Kidney (tissue), 14 donors: ENCODE data around the gene PLCB1. TPM values are rescaled to one million over a fixed set of nuclear protein-coding genes. Genes with fewer than 3 reads are reported as not detected.

Experiments used
- DNase-seq, 5 donors: peaks; one replicate each; pipeline ENCODE4 v3.0.0-alpha.2; 2013 to 2020
- FAIRE-seq: peaks from 2 replicates; lab custom pipeline; 2012; peaks lifted over from hg19 to GRCh38; lab: Jason Lieb, UNC
- H3K27ac ChIP-seq, 2 donors: one replicate each; pipeline ENCODE4 v1.7.0; 2013; ENCODE audit warnings: low read depth in 2 of 2, low read length in 2 of 2, inconsistent platforms in 1 of 2
- H3K27me3 ChIP-seq: one replicate; pipeline ENCODE4 v1.7.1; 2013; ENCODE audit warnings: low read length, inconsistent platforms; ENCODE audit not compliant: control insufficient read depth, insufficient read depth
- H3K36me3 ChIP-seq, 3 donors: one replicate each; pipeline versions ENCODE4 v1.7.0 to v1.7.1; 2013; ENCODE audit warnings: low read length in 3 of 3, control low read depth in 1 of 3, inconsistent platforms in 1 of 3; ENCODE audit not compliant: insufficient read depth in 3 of 3, control insufficient read depth in 2 of 3
- H3K4me1 ChIP-seq, 3 donors: one replicate each; pipeline versions ENCODE4 v1.7.0 to v1.7.1; 2013; ENCODE audit warnings: low read length in 3 of 3, inconsistent platforms in 1 of 3, low read depth in 1 of 3; ENCODE audit not compliant: control insufficient read depth in 2 of 3, insufficient read depth in 2 of 3
- H3K4me3 ChIP-seq, 3 donors: one replicate each; pipeline versions ENCODE4 v1.7.0 to v1.8.1; 2013; ENCODE audit warnings: low read length in 3 of 3, control low read depth in 1 of 3, inconsistent platforms in 1 of 3
- H3K9ac ChIP-seq, 3 donors: one replicate each; pipeline versions ENCODE4 v1.7.0 to v1.7.1; 2013; ENCODE audit warnings: low read length in 3 of 3, control low read depth in 1 of 3, inconsistent platforms in 1 of 3
- H3K9me3 ChIP-seq, 3 donors: one replicate each; pipeline versions ENCODE4 v1.7.0 to v1.7.1; 2013; ENCODE audit warnings: low read length in 3 of 3, control low read depth in 1 of 3, inconsistent platforms in 1 of 3; ENCODE audit not compliant: control insufficient read depth in 2 of 3, insufficient read depth in 1 of 3
- intact Hi-C: fragments of 100-400 bp; cut with DNase I; formaldehyde crosslinking; loops from one replicate; pipeline ENCODE4 v1.11.1; 2022
- polyA plus RNA-seq: library from polyadenylated mRNA; stranded (reverse); fragments of 350-450 nt; fragmentation: Illumina TruSeq; extraction: RNeasy Lipid Tissue Mini Kit (QIAGEN cat#74804); gene quantifications from one replicate; pipeline ENCODE4 v1.2.3, GENCODE V29; 2014; ENCODE audit warnings: low read depth, low replicate concordance; ENCODE audit not compliant: insufficient read depth
- total RNA-seq: library from RNA; stranded (reverse); fragmentation: NEBNext Ultra II Directional; extraction: Animal tissue kit (Norgen Biotek cat#: 25700); gene quantifications from one replicate; pipeline ENCODE4 v1.2.1, GENCODE V29; 2021
- TF ChIP-seq, protein P1 (sequence below): IDR thresholded peaks from 3 replicates; pipeline ENCODE4 v1.5.1; 2012; ENCODE audit warnings: mild to moderate bottlenecking, moderate library complexity, borderline replicate concordance; ENCODE audit not compliant: insufficient read depth; ENCODE audit errors: extremely low read depth
- donor health status: control.
- donor health status: control.
- donor health status: control.
- donor health status: control.
- donor health status: control.
- donor health status: DM: yes; HTN: yes; CAD: no.
- donor health status: Normal renal cell carcinoma (clear cell type).

Gene PLCB1
- total and polyA plus RNA-seq, 2 donors from 2014 or later, result 9.4 to 107 TPM

DNA sequence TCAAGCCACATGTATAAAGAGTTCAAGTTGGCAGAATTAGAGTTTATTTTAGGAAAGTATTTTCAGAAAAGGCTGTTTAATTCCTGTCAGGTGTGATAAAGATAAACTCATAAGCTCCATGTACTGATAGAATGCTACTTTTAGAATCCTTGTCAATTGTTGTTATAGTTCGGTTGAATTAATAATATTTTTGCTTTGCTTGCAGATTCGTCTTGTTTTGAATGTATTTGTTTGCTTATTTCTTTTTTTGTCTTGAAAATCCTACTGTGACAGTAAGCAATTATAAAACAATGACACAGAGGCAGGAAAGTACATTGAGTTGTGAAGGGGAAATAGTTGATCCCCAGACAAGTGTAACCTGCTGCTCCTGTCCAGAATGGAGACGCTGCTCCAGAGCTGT, 602.9 kb downstream of the PLCB1 start:
- Histone ChIP-seq H3K4me1 (no peaks in the 10 kb centered on the region), H3K9me3 (no peaks in the 10 kb centered on the region), H3K27ac (no peak overlapping the region), H3K36me3 (peaks cover 0 to 2% (median 0%) of the 10 kb centered on the region in 3 donors), H3K27me3 (no peaks in the 10 kb centered on the region), H3K9ac (no peak overlapping the region), H3K4me3 (no peak overlapping the region)
- intact Hi-C loops, result no loop called here
- TF ChIP-seq, protein P1, sequence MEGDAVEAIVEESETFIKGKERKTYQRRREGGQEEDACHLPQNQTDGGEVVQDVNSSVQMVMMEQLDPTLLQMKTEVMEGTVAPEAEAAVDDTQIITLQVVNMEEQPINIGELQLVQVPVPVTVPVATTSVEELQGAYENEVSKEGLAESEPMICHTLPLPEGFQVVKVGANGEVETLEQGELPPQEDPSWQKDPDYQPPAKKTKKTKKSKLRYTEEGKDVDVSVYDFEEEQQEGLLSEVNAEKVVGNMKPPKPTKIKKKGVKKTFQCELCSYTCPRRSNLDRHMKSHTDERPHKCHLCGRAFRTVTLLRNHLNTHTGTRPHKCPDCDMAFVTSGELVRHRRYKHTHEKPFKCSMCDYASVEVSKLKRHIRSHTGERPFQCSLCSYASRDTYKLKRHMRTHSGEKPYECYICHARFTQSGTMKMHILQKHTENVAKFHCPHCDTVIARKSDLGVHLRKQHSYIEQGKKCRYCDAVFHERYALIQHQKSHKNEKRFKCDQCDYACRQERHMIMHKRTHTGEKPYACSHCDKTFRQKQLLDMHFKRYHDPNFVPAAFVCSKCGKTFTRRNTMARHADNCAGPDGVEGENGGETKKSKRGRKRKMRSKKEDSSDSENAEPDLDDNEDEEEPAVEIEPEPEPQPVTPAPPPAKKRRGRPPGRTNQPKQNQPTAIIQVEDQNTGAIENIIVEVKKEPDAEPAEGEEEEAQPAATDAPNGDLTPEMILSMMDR, result no peak
- DNase-seq (no peak), FAIRE-seq (no peak)

DNA sequence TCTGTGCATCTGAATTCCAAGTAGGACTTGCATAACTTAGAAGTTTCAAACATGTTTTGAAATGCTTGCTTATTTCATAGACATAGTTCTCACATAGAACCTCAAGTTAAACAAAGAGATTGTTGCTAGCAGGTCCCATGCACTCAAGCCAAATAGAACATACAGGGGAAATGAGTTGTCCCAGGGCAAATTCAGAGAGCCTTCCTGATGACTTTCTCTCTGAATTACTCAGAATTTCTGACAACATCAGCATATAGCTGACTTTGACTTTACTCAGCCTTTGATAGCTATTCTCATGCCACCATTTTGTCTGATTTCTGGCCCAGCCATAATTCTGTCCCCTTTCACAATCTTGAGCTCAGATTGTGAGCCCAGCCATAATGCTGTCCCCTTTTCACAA, 603.6 kb downstream of the PLCB1 start:
- Histone ChIP-seq H3K27me3 (no peaks in the 10 kb centered on the region), H3K9ac (no peak overlapping the region), H3K27ac (no peak overlapping the region), H3K36me3 (peaks cover 0 to 2% (median 0%) of the 10 kb centered on the region in 3 donors), H3K9me3 (no peaks in the 10 kb centered on the region), H3K4me3 (no peak overlapping the region), H3K4me1 (no peaks in the 10 kb centered on the region)
- TF ChIP-seq, protein P1, result no peak
- no peak for FAIRE-seq
- intact Hi-C loops, result no loop called here
- DNase-seq, result no peak

GRCh38 chr20:8740265-8740664, 608.2 kb downstream of the PLCB1 start:
- intact Hi-C loops, result no loop called here
- H3K27ac ChIP-seq, result no peak overlapping the region
- H3K9ac ChIP-seq, result no peak overlapping the region
- no peaks in the 10 kb centered on the region for H3K9me3 ChIP-seq
- H3K4me1 ChIP-seq, result no peaks in the 10 kb centered on the region
- DNase-seq (no peak), FAIRE-seq (no peak)
- H3K27me3 ChIP-seq, result no peaks in the 10 kb centered on the region
- H3K36me3 ChIP-seq, result peaks cover 0 to 2% (median 2%) of the 10 kb centered on the region in 3 donors
- TF ChIP-seq, protein P1, result no peak
- no peak overlapping the region for H3K4me3 ChIP-seq
